DND-41 (cell line): Measurements from ENCODE around the gene ACOX3.
"Not testable (repeated sequence)": the region's sequence is repeated elsewhere in the genome, so short reads cannot be mapped to it uniquely, and the experiment has no call there.

Experiments
- ATAC-seq: fragments of 200-7000 bp; cut with Tn5 transposase; 3 replicates; pipeline ENCODE4 v1.9.1; 2021; ENCODE audit warnings: low read depth; ENCODE audit not compliant: insufficient read depth
- DNase-seq: peaks from one replicate; pipeline ENCODE4 v3.0.0-alpha.2; 2020
- H2AFZ ChIP-seq: 2 replicates; pipeline ENCODE4 v1.6.0; 2012; ENCODE audit warnings: low read depth, low read length
- H3K27ac ChIP-seq: 2 replicates; pipeline ENCODE4 v1.5.1; 2012; ENCODE audit warnings: low read length, inconsistent platforms
- H3K27me3 ChIP-seq: fragments of 200-600 bp; sonication (generic); 2 replicates; pipeline ENCODE4 v1.6.0; 2012; ENCODE audit warnings: low read length, mild to moderate bottlenecking, inconsistent platforms; ENCODE audit not compliant: insufficient read depth, poor library complexity
- H3K36me3 ChIP-seq: 2 replicates; pipeline ENCODE4 v1.5.1; 2012; ENCODE audit warnings: low read length, inconsistent platforms; ENCODE audit not compliant: insufficient read depth
- H3K4me1 ChIP-seq: 2 replicates; pipeline ENCODE4 v1.5.1; 2012; ENCODE audit warnings: mild to moderate bottlenecking, low read length; ENCODE audit not compliant: insufficient read depth
- H3K4me2 ChIP-seq: 2 replicates; pipeline ENCODE4 v1.6.0; 2012; ENCODE audit warnings: mild to moderate bottlenecking, moderate library complexity, low read length, inconsistent platforms; ENCODE audit not compliant: insufficient read depth
- H3K4me3 ChIP-seq, 2 experiments: fragments of 200-600 bp in 1 of 2; shearing (Covaris generic) in 1 of 2; 2 replicates each; pipeline ENCODE4 v1.5.1; 2012 to 2016; ENCODE audit warnings: inconsistent platforms in 2 of 2, low read length in 2 of 2, mild to moderate bottlenecking in 2 of 2, low read depth in 1 of 2, moderate library complexity in 1 of 2
- H3K79me2 ChIP-seq: 2 replicates; pipeline ENCODE4 v1.6.0; 2012; ENCODE audit warnings: low read length, inconsistent platforms; ENCODE audit not compliant: insufficient read depth
- H3K9ac ChIP-seq: 2 replicates; pipeline ENCODE4 v1.6.0; 2012; ENCODE audit warnings: low read depth, mild to moderate bottlenecking, inconsistent platforms, low read length, moderate library complexity
- H3K9me3 ChIP-seq: 2 replicates; pipeline ENCODE4 v1.5.1; 2012; ENCODE audit warnings: low read length, moderate library complexity, mild to moderate bottlenecking, inconsistent platforms; ENCODE audit not compliant: insufficient read depth, severe bottlenecking
- H4K20me1 ChIP-seq: 2 replicates; pipeline ENCODE4 v1.6.0; 2012; ENCODE audit warnings: low read length; ENCODE audit not compliant: insufficient read depth
- EZH2 ChIP-seq: IDR thresholded peaks from 3 replicates; pipeline ENCODE4 v1.6.1; 2012; ENCODE audit warnings: borderline replicate concordance, low read depth, mild to moderate bottlenecking, moderate library complexity, low read length, inconsistent platforms; ENCODE audit not compliant: severe bottlenecking
- TF ChIP-seq, protein P1 (sequence below): IDR thresholded peaks from 2 replicates; pipeline ENCODE4 v1.5.1; 2012; ENCODE audit warnings: borderline replicate concordance, low read length, moderate library complexity, mild to moderate bottlenecking; ENCODE audit not compliant: poor library complexity, severe bottlenecking; ENCODE audit errors: extremely low read depth

ACOX3 gene

DNA sequence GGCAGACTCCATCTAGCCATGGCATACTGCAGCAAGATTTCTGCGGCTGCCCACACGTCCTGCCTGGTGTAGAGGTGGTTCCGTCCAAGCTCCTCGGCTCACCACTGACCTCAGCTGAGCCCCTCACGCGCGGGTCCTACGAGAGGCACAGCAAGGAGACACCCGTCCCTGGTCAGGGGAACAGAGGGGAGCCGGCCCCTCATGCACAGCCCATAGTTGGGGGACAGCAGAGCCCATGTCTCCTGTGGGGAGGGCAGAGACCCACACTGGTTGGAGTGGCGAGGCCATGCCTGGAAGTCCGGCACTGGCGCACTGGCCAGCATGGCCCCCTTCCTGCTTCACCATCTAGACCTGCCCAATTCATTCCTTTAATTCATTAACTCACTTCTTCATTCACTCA is 90.2 kb downstream of the ACOX3 start:
- ATAC-seq = no peak
- H3K4me2 ChIP-seq = no peak overlapping the region
- no peak overlapping the region for H3K9ac ChIP-seq
- no peaks in the 10 kb centered on the region for H3K79me2 ChIP-seq
- H3K4me1 ChIP-seq = peaks cover 15% of the 10 kb centered on the region
- DNase-seq = no peak
- H3K27me3 ChIP-seq = no peaks in the 10 kb centered on the region
- no peaks in the 10 kb centered on the region for H3K9me3 ChIP-seq
- peaks cover 2% of the 10 kb centered on the region; the same call in 1 of the 2 replicates for H4K20me1 ChIP-seq
- no peak overlapping the region for H2AFZ ChIP-seq
- no peak overlapping the region for H3K27ac ChIP-seq
- TF ChIP-seq EZH2 = no peak
- TF ChIP-seq, protein P1, sequence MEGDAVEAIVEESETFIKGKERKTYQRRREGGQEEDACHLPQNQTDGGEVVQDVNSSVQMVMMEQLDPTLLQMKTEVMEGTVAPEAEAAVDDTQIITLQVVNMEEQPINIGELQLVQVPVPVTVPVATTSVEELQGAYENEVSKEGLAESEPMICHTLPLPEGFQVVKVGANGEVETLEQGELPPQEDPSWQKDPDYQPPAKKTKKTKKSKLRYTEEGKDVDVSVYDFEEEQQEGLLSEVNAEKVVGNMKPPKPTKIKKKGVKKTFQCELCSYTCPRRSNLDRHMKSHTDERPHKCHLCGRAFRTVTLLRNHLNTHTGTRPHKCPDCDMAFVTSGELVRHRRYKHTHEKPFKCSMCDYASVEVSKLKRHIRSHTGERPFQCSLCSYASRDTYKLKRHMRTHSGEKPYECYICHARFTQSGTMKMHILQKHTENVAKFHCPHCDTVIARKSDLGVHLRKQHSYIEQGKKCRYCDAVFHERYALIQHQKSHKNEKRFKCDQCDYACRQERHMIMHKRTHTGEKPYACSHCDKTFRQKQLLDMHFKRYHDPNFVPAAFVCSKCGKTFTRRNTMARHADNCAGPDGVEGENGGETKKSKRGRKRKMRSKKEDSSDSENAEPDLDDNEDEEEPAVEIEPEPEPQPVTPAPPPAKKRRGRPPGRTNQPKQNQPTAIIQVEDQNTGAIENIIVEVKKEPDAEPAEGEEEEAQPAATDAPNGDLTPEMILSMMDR = no peak
- no peak overlapping the region for H3K4me3 ChIP-seq
- H3K36me3 ChIP-seq = no peaks in the 10 kb centered on the region

DNA sequence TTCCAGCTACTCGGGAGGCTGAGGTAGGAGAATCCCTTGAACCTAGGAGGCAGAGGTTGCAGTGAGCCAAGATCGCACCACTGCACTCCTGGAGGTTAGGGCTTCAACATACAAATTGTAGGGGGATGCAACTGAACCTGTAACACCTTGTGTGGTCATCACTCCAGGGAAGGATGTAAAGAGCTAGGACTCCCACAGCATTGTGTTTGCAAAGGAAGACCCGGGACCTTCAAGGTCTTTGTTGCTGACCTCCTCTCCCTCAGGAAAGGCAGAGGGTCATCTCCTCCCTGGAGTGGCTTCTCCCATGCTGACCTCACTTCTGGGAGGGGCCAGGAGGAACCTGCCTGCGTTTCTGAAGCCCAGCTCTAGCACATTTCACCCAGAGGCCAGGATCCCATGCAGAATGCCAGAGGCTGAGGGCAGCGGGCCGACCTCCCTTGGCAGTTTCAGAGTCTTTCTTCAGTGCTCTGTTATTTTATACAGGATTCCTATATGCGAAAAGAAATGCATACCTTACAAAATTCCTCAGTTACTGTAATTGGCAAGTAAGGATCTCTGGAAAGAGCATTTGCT is 90.8 kb downstream of the ACOX3 start:
- no peak for ATAC-seq
- no peak overlapping the region for H3K27ac ChIP-seq

DNA sequence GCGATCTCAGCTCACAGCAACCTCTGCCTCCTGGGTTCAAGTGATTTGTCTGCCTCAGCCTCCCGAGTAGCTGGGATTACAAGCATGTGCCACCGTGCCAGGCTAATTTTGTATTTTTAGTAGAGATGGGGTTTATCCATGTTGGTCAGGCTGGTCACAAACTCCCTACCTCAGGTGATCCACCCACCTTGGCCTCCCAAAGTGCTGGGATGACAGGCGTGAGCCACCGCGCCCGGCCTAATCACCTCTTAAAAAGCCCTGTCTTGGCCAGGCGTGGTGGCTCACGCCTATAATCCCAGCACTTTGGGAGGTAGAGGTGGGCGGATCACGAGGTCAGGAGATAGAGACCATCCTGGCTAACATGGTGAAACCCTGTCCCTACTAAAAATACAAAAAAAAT is 91.3 kb downstream of the ACOX3 start:
- H3K4me1 ChIP-seq = peaks cover 14% of the 10 kb centered on the region
- not testable (repeated sequence) for H3K36me3 ChIP-seq, H4K20me1 ChIP-seq, H3K9ac ChIP-seq, H3K4me3 ChIP-seq, DNase-seq, H2AFZ ChIP-seq, H3K9me3 ChIP-seq, H3K27me3 ChIP-seq, H3K4me2 ChIP-seq, H3K79me2 ChIP-seq, H3K27ac ChIP-seq, ATAC-seq

More for the DNA sequence above, 90.8 kb downstream of the ACOX3 start:
- no peaks in the 10 kb centered on the region for H3K9me3 ChIP-seq
- TF ChIP-seq, protein P1 = no peak
- TF ChIP-seq EZH2 = no peak
- peaks cover 2% of the 10 kb centered on the region; the same call in 1 of the 2 replicates for H4K20me1 ChIP-seq
- H3K4me2 ChIP-seq = no peak overlapping the region
- DNase-seq = no peak
- no peaks in the 10 kb centered on the region for H3K27me3 ChIP-seq
- H3K4me3 ChIP-seq = no peak overlapping the region
- no peaks in the 10 kb centered on the region for H3K36me3 ChIP-seq
- H3K4me1 ChIP-seq = peaks cover 15% of the 10 kb centered on the region
- H2AFZ ChIP-seq = no peak overlapping the region
- H3K9ac ChIP-seq = no peak overlapping the region
- no peaks in the 10 kb centered on the region for H3K79me2 ChIP-seq

DNA sequence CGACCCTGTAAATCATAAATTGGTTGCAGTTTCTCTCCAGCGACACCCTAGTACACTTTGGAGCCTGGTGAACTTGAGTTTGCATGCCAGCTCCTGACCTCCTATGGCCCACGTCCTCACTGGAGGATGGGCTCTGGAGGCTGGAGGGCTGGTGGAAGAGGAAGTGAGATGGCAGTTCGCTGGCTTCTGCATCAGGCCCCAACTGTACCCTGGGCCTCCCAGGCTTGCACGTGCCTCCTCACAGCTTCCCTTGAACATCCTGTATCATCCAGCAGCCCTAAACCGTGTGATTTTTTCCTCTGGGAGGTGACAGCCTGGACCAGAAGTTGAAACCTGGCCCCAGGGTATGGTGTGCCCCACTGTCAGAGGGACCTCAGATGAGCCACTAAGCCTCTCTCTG is 92.5 kb downstream of the ACOX3 start:
- no peak overlapping the region for H3K27ac ChIP-seq
- TF ChIP-seq, protein P1 = no peak
- TF ChIP-seq EZH2 = no peak

More for the DNA sequence above, 92.5 kb downstream of the ACOX3 start:
- H3K36me3 ChIP-seq = no peaks in the 10 kb centered on the region
- H2AFZ ChIP-seq = no peak overlapping the region
- no peaks in the 10 kb centered on the region for H3K27me3 ChIP-seq
- H3K4me2 ChIP-seq = no peak overlapping the region
- H3K4me1 ChIP-seq = peaks cover 3% of the 10 kb centered on the region; the same call in 1 of the 2 replicates
- H4K20me1 ChIP-seq = no peaks in the 10 kb centered on the region; the same call in 1 of the 2 replicates
- H3K9ac ChIP-seq = no peak overlapping the region
- DNase-seq = no peak
- H3K4me3 ChIP-seq = no peak overlapping the region
- no peaks in the 10 kb centered on the region for H3K79me2 ChIP-seq
- ATAC-seq = peak; percentile 32; the same call in 1 of the 3 replicates
- H3K9me3 ChIP-seq = no peaks in the 10 kb centered on the region
